Femur (tissue), 1 donor: Measurements from ENCODE around the gene TNNT2.

ENCODE experiments used
- DNase-seq: peaks from one replicate; pipeline ENCODE4 v3.0.0-alpha.2; 2017

The TNNT2 gene

GRCh38 chr1:201354901-201355295 lies 22.6 kb downstream of the TNNT2 start:
- DNase-seq = no peak

DNA sequence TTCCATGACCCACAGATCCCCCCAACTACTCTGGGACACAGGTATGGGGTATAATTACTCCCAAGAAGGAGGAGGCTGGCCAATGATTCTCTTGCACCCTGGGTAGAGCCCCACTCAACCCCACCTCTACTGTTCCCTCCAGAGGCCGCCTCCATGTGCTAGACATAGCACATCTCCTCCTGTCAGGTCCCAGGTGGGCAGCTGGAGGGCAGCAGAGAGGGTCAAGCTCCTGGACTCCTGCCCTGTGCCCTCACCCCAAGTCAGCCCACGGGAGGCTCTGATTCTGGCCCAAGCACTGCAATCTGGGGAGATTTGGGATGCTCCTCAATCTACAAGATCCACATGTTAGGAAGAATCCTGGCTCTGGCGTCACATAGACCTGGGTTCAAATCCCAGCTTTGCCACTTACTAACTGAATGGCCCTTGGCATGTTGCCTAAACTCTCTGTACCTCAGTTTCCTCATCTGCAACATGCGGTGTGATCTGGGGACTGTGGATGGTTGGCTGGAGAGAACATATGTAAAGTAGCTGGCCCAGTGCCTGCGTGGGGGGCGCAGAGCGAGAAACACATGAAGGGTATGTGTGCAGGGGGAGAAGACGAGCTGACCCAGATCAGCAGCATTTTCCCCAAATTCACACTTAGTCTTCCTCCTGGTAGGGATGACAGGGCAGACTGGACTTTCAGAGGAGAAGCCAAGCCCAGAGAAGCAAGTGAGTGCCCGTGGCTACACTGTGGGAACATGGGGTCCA lies 23.2 kb downstream of the TNNT2 start:
- DNase-seq = no peak

DNA sequence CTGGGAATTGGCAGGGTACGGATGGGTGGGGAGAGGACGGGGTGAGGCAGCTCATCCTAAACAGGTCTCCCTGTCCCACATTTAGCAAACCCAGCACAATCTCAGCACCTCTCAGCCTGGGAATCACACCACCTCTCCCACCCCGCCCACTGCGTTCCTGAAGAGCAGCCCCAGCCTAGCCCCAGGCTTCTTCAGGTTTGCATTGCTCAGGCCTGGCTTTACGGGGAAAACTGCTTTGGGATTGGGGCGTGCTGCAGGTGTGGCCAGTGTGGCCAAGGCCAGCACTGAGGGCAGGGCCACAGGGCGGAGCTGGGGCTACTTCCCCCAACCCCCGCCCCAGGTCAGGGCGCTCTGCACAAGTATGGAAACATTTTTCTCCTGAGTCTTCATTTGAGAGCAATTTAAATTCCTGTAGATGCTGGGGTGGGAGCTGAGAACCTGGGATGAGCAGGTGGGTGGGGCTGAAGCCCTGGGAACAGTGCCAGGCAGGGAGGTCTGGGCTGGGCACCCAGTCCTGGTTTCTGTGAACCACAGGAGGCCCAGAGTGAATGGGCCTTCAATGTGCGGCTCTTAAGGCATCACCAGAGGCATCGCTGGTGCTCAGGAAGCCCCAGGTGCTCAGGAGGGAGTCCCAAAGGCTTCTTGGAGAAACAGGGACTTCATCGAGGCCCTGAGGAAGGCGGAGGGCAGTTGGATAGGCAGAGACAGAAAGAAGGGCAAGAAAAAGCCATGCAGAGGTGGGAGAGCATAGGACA lies 24.1 kb downstream of the TNNT2 start:
- DNase-seq = no peak

DNA sequence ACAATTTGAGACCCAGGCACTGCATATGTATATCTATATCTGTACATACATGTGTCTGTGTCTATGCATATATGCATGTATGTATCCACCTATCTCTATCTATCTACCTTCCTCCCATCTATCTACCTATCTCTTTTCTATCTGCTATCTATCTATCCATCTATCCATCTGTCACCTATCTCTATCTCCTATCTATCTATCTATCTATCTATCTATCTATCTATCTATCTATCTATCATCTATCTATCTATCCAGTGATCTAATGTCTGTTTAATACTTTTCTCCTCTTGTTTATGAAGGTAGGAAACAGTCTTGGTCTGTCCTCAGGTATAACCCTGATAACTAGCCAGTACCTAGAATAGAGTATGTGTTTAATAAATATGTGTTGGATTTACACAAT lies 25.9 kb downstream of the TNNT2 start:
- DNase-seq = no peak

GRCh38 chr1:201350884-201351283 lies 26.6 kb downstream of the TNNT2 start:
- no peak for DNase-seq

GRCh38 chr1:201350361-201350725 lies 27.1 kb downstream of the TNNT2 start:
- DNase-seq = no peak

- no peak for DNase-seq
Observed at GRCh38 chr1:201349092-201349491, 28.4 kb downstream of the TNNT2 start.

- peak; percentile 36 for DNase-seq
Observed at GRCh38 chr1:201348211-201348566, 29.3 kb downstream of the TNNT2 start.

DNA sequence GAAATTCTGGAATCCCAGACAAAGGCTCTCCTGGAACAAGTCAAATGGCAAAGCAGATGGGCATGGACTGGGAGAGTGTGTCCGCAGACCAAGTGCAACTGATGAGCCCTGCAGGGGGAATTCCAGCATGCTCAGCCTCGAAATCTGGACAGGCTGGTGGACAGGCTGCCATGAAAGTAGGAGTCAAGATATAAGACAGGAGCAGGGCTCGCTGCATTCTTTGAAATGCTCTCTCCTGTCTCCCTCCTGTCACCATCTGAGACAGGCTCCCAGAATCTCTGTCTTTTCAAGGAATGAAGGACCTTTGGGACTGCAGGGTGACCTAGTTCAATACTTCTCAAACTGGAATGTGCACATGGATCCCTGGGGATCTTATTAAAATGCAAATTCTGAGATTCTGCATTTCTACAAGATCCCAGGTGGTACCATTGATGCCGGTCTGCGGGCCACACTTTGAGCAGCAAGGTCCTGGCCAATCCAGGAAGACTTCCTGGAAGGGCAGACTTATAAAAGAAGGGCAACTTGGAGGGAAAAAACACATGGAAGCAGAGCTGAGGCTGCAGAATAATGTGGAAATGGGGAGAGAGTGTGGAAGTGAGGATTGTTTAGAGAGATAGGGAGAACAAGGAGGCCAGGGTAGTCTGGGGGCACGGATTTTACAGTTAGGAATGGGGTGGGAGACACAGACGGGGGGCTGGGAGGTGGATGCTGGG lies 29.8 kb downstream of the TNNT2 start:
- DNase-seq = no peak

GRCh38 chr1:201346987-201347386 lies 30.5 kb downstream of the TNNT2 start:
- DNase-seq = no peak

DNA sequence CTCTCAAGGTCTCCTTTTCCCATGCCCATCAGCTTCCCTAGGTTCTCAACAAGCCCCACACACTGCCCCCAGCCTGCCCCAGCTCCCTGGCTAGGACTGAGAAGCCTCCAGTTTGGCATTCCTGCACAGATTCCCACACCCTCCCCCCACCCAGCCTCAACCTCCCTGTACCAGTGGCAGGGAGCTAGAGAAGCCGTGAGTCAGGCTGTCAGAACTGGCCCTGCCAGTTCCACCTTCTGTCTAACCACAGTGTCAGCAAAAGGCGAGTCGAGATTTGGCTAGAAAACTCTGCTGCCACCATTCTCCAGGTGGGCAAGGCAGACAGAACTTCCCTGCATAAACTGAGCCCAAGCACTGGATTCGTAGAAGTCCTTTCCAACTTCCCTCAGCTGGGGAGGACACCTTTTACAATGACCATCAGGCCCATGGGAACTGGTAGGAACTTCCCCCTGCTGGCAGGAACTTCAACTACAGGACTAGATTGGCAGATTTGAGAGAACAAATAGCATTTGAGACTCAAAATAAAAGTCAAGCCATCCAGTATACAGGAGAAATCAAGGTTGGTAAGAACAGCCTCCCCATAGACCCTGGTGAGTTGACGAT lies 31.0 kb downstream of the TNNT2 start:
- DNase-seq = no peak

- DNase-seq = no peak
Observed at GRCh38 chr1:201345081-201345355, 32.5 kb downstream of the TNNT2 start.

DNA sequence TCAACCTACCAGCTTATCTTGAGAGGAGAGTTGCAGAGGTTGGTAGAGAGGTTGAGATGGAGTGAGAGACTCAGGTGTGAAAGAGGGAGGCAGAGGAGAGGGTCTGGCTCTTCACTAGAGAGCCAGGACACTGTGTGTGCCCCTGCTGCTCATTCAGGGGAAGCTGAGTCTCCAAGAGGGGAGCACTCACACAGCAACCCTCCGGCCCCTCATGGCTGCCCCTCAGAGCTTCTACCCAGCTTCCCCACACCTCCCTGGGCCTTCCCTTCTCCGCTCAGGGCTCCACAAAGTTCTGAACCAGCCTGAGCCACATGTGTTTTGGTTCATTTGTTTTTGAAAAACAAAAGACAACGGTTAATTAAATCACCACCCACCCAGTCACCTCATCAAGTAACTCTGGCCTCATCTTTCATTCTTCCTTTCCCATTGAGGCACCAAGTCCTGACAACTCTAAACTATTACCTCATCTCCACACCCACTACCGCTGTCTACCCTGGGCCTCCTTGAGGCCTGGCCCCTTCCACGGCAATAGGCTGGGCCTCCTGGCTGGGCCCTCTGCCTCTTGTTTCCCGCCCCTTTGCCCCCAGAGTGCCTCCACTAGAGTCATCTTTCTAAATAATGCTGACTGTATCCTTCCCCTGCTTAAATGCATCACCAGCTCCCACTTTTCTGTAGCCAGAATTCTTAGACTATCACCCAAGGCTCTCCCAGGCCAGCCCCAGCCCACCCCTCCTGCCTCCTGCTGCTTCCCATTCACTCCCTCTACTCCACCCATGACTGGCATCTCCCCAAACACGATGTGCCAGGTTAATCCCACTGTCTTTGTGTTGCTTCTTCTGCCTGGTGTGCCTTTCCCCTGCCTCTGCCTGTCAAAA lies 33.0 kb downstream of the TNNT2 start:
- DNase-seq = no peak

DNA sequence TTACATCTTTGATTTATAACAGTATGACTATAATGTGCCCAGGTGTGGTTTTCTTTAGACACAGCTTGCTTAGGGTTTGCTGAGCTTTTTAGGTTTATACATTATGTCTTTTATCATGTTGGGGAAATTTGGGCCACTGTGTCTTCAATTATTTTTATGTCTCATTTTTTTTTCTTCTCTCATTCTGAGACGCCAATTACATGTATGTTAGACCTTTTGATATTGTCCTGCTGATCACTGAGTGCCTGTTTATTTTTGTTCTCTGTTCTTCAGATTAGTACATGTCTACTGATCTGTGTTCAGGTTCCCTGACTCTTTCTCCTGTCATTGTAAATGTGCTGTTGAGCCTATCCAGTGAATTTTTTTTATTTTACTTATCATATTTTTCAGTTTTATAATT lies 36.1 kb downstream of the TNNT2 start:
- no peak for DNase-seq

DNA sequence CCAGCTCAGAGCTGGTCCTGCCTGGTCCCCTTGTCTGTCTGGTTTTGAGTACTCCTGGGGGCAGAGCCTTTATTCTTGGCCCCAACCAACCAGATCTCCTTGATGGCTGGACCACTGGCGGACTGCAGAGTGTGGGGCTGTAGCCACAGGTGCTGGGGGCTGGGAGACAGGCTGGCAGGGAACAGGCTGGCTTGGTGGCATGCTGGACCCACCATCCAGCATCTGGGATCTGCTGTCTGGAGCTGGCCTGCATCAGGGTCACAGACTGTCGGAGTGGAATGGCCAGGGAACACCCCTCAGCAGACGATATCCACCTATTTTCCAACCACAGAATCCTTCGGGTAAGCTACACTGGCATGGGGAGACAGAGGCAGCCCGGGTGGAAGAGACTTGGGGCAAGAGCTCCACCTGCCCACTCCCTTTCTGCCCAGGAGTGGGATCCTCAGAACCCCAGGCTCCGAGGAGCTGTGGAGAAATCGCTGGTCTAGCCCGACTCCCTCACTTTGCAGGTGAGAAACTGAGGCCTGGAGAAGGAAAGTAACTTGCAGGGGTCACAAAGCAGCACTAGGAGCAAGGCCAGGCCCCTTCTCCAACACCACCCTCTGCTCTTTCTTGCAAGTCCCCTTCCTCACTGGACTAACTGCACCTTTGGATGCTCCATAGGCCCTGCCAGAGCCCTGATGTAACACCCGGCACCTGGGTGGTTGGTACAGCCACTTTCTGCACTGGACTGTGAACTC lies 40.6 kb downstream of the TNNT2 start:
- DNase-seq = no peak

GRCh38 chr1:201335901-201336300 lies 41.6 kb downstream of the TNNT2 start:
- no peak for DNase-seq

DNA sequence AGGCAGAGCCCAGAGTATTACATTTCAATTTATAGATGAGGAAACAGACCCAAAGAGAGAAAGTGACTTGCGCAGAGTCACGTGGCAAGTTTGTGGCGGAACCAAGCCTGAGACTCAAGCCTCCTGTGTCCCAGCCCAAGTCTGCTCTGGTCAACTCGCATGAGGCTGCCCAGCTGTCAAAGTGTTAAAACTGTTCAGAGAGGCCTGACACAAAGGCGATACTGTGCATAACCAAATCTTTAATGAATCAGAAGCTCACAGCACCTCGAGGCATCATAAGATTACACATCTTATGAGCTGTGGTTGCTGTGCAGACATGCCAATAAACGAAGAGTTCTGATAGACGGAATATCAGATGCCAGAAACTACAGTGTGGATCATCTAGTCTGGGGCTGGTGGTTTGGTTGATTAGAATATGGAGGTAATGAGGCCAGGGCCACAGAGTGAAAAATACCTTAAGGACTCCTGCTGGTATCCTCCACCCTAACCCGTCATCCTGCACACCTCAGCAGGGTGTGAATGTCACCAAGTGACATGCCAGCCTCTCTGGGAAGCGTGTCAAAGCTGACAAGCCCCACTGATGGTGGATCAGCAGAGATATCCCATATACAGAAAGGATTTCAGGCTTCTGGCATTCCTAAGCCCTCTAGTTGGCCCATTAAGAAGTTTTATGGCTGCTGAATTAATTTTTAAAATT lies 42.2 kb downstream of the TNNT2 start:
- DNase-seq = no peak

- DNase-seq = no peak
Observed at GRCh38 chr1:201334325-201335173, 42.9 kb downstream of the TNNT2 start.

GRCh38 chr1:201332616-201333335 lies 44.7 kb downstream of the TNNT2 start:
- DNase-seq = no peak

DNA sequence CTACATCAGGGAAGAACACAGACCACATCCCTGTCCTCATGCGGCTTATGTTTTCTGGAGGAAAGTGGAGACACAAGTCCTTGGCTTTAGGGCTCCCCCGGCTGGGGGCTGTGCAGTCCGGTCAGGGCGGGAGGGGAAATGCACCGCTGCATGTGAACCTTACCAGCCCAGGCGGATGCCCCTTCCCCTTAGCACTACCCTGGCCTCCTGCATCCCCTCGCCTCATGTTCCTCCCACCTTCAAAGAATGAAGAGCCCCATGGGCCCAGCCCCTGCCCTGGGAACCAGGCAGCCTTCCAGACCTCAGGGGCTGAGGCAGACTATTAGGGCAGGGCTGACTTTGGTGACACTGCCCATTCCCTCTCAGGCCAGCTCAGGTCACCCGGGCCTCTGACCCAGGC lies 45.5 kb downstream of the TNNT2 start:
- DNase-seq = no peak
